H1 (cell line): ENCODE measurements around the gene SNRK. TPM values are rescaled to one million over a fixed set of nuclear protein-coding genes. Genes with fewer than 3 reads are reported as not detected.

Experiments used
- CTCF ChIA-PET: fragments of 300-600 bp; sonication (Branson Sonifier 250); formaldehyde crosslinking; loops from one replicate; lab custom pipeline; 2021; ENCODE audit not compliant: partially characterized antibody; lab: Charles Lee
- POLR2A ChIA-PET: fragments of 300-600 bp; sonication (Branson Sonifier 250); formaldehyde crosslinking; loops from one replicate; lab custom pipeline; 2021; ENCODE audit warnings: inconsistent platforms; ENCODE audit not compliant: partially characterized antibody; lab: Charles Lee
- DNase-seq, 2 experiments: peaks; one replicate each; pipeline versions ENCODE4 v3.0.0 to v3.0.0-alpha.2; 2010 to 2022; ENCODE audit warnings: low spot score in 2 of 2, low read depth in 1 of 2, mixed read lengths in 1 of 2
- FAIRE-seq: peaks from 2 replicates; lab custom pipeline; 2011; peaks lifted over from hg19 to GRCh38; lab: Jason Lieb, UNC
- H2AFZ ChIP-seq: 2 replicates; pipeline ENCODE4 v1.8.1; 2012; ENCODE audit warnings: low read length, inconsistent platforms
- H2AK5ac ChIP-seq: 2 replicates; pipeline ENCODE4 v1.6.1; 2013; ENCODE audit warnings: low read depth, low read length
- H2BK120ac ChIP-seq: replicated peaks from 2 replicates; pipeline ENCODE3; 2013; ENCODE audit warnings: low read depth, low read length, inconsistent platforms
- H2BK12ac ChIP-seq: 2 replicates; pipeline ENCODE4 v1.6.1; 2013; ENCODE audit warnings: low read depth, low read length
- H2BK15ac ChIP-seq: 2 replicates; pipeline ENCODE4 v1.6.1; 2013; ENCODE audit warnings: low read length
- H2BK20ac ChIP-seq: 2 replicates; pipeline ENCODE4 v1.6.1; 2013; ENCODE audit warnings: low read length
- H2BK5ac ChIP-seq: 2 replicates; pipeline ENCODE4 v1.6.1; 2013; ENCODE audit warnings: low read depth, low read length
- H3K14ac ChIP-seq: 2 replicates; pipeline ENCODE4 v1.6.1; 2013; ENCODE audit warnings: inconsistent platforms; ENCODE audit not compliant: insufficient read length
- H3K18ac ChIP-seq: 2 replicates; pipeline ENCODE4 v1.6.1; 2013; ENCODE audit warnings: low read length; ENCODE audit errors: extremely low read depth
- H3K23ac ChIP-seq: 2 replicates; pipeline ENCODE4 v1.6.1; 2013; ENCODE audit warnings: inconsistent platforms; ENCODE audit not compliant: insufficient read length
- H3K23me2 ChIP-seq: 2 replicates; pipeline ENCODE4 v1.6.1; 2013; ENCODE audit warnings: low read depth, low read length
- H3K27ac ChIP-seq: 2 replicates; pipeline ENCODE4 v1.6.1; 2011; ENCODE audit warnings: low read depth, low read length, inconsistent platforms
- H3K27me3 ChIP-seq, 4 experiments: replicated peaks in 1 of 4; 1 replicate in 1 of 4; 2 replicates in 3 of 4; pipeline versions ENCODE4 v1.6.1 to v1.8.1; 2011 to 2013; ENCODE audit warnings: low read length in 3 of 4, mild to moderate bottlenecking in 3 of 4, inconsistent platforms in 2 of 4, mixed read lengths in 2 of 4, moderate library complexity in 1 of 4; ENCODE audit not compliant: control insufficient read depth in 3 of 4, insufficient read depth in 3 of 4; ENCODE audit errors: extremely low read depth in 1 of 4
- H3K36me3 ChIP-seq, 4 experiments: 2 replicates each; pipeline versions ENCODE4 v1.6.1 to v1.8.1; 2011 to 2013; ENCODE audit warnings: mild to moderate bottlenecking in 4 of 4, low read length in 3 of 4, moderate library complexity in 2 of 4, control low read depth in 1 of 4, inconsistent platforms in 1 of 4; ENCODE audit not compliant: insufficient read depth in 4 of 4, control insufficient read depth in 2 of 4
- H3K4ac ChIP-seq: replicated peaks from 2 replicates; pipeline ENCODE3; 2013; ENCODE audit warnings: low read length, low read depth, mixed read lengths, inconsistent platforms; ENCODE audit not compliant: insufficient read length
- H3K4me1 ChIP-seq, 4 experiments: replicated peaks in 1 of 4; 1 replicate in 1 of 4; 2 replicates in 3 of 4; pipeline versions ENCODE4 v1.6.1 to v1.8.1; 2011 to 2013; ENCODE audit warnings: low read length in 3 of 4, inconsistent platforms in 2 of 4, mixed read lengths in 1 of 4; ENCODE audit not compliant: insufficient read depth in 4 of 4, control insufficient read depth in 3 of 4
- H3K4me2 ChIP-seq, 2 experiments: 2 replicates each; pipeline versions ENCODE4 v1.6.1 to v1.8.1; 2011 to 2013; ENCODE audit warnings: low read depth in 2 of 2, low read length in 2 of 2, control low read depth in 1 of 2, inconsistent platforms in 1 of 2, mild to moderate bottlenecking in 1 of 2; ENCODE audit not compliant: insufficient read depth in 1 of 2
- H3K4me3 ChIP-seq, 4 experiments: fragments of 200-600, 300-600 bp in 1 of 4; sonication (generic), shearing (Covaris generic), sonication (Bioruptor Twin) in 1 of 4; 2 replicates each; pipeline versions ENCODE4 v1.5.1 to v1.8.1; 2011 to 2016; ENCODE audit warnings: low read length in 4 of 4, low read depth in 3 of 4, control low read depth in 2 of 4, inconsistent platforms in 2 of 4, mild to moderate bottlenecking in 2 of 4, mixed read lengths in 1 of 4, moderate library complexity in 1 of 4; ENCODE audit not compliant: insufficient read depth in 2 of 4; ENCODE audit errors: extremely low read depth in 1 of 4
- H3K56ac ChIP-seq: replicated peaks from 2 replicates; pipeline ENCODE3; 2013; ENCODE audit warnings: low read depth, mild to moderate bottlenecking, mixed read lengths, low read length, inconsistent platforms; ENCODE audit not compliant: insufficient read length
- H3K79me1 ChIP-seq: 2 replicates; pipeline ENCODE4 v1.6.1; 2013; ENCODE audit warnings: low read depth, low read length, control low read depth
- H3K79me2 ChIP-seq, 2 experiments: 2 replicates each; pipeline versions ENCODE4 v1.6.1 to v1.8.1; 2012 to 2013; ENCODE audit warnings: low read length in 2 of 2, mild to moderate bottlenecking in 2 of 2, inconsistent platforms in 1 of 2; ENCODE audit not compliant: insufficient read depth in 2 of 2, control insufficient read depth in 1 of 2
- H3K9ac ChIP-seq, 4 experiments: replicated peaks in 1 of 4; 1 replicate in 1 of 4; 2 replicates in 3 of 4; pipeline versions ENCODE4 v1.6.1 to v1.8.1; 2011 to 2013; ENCODE audit warnings: low read depth in 3 of 4, low read length in 3 of 4, control low read depth in 2 of 4, mild to moderate bottlenecking in 2 of 4, moderate library complexity in 2 of 4, inconsistent platforms in 1 of 4; ENCODE audit errors: extremely low read depth in 1 of 4
- H3K9me3 ChIP-seq, 2 experiments: 2 replicates each; pipeline versions ENCODE4 v1.6.1 to v1.8.1; 2012 to 2013; ENCODE audit warnings: mild to moderate bottlenecking in 2 of 2, moderate library complexity in 2 of 2, control low read depth in 1 of 2, inconsistent platforms in 1 of 2, low read depth in 1 of 2, low read length in 1 of 2, mixed read lengths in 1 of 2; ENCODE audit not compliant: insufficient read depth in 2 of 2
- H4K20me1 ChIP-seq, 2 experiments: replicated peaks in 1 of 2; 2 replicates each; pipeline versions ENCODE3 to v1.8.1; 2011 to 2013; ENCODE audit warnings: inconsistent platforms in 2 of 2, low read length in 2 of 2, mild to moderate bottlenecking in 1 of 2; ENCODE audit not compliant: insufficient read depth in 2 of 2, control insufficient read depth in 1 of 2
- H4K5ac ChIP-seq: 2 replicates; pipeline ENCODE4 v1.6.1; 2013; ENCODE audit warnings: low read length, low read depth, mixed read lengths, inconsistent platforms; ENCODE audit not compliant: insufficient read length
- H4K8ac ChIP-seq: 2 replicates; pipeline ENCODE4 v1.8.0; 2013; ENCODE audit warnings: mild to moderate bottlenecking, moderate library complexity, low read length, inconsistent platforms; ENCODE audit not compliant: insufficient read depth; ENCODE audit errors: extremely low read depth
- H4K91ac ChIP-seq: replicated peaks from 2 replicates; pipeline ENCODE3; 2013; ENCODE audit warnings: low read length, mixed read lengths, inconsistent platforms; ENCODE audit not compliant: insufficient read length
- BRCA1 ChIP-seq: IDR thresholded peaks from 2 replicates; pipeline ENCODE4 v1.6.1; 2012; ENCODE audit warnings: low read depth, low read length, improper control_type of control experiment
- KDM1A ChIP-seq: fragments of 200-600, 300-600 bp; sonication (generic); IDR thresholded peaks from 2 replicates; pipeline ENCODE4 v1.7.1; 2016; ENCODE audit warnings: mild to moderate bottlenecking, low read length, borderline replicate concordance
- WGBS, 2 experiments: shearing (Covaris generic) in 1 of 2; methylation state at CpG; one replicate each; pipeline versions ENCODE4 v1.1.6 to v1.1.7; 2013 to 2015; ENCODE audit warnings: low lambda C conversion rate in 2 of 2, mixed read lengths in 2 of 2, inconsistent platforms in 1 of 2, low coverage in 1 of 2, missing lambda C conversion rate in 1 of 2; ENCODE audit not compliant: insufficient replicate concordance in 2 of 2, insufficient coverage in 1 of 2, insufficient read length in 1 of 2; ENCODE audit errors: extremely low coverage in 1 of 2, missing lambda C conversion rate in 1 of 2; 5-methylcytosine and 5-hydroxymethylcytosine counted together
- polyA plus RNA-seq, 7 experiments: library from polyadenylated mRNA; depleted of rRNA in 3 of 7; stranded (reverse) in 5 of 7; unstranded in 2 of 7; fragments of >200 nt in 5 of 7; fragments of 200-250 nt in 2 of 7; gene quantifications; 1 replicate in 5 of 7; 2 replicates in 1 of 7; 4 replicates in 1 of 7; pipeline versions ENCODE4 v1.2.1 to v1.2.3, GENCODE V29; 2011 to 2013; ENCODE audit warnings: missing spikeins in 2 of 7, mixed read lengths in 2 of 7
- total RNA-seq: library from RNA; stranded (reverse); fragmentation: NEBNext Ultra II Directional; extraction: Animal tissue kit (Norgen Biotek cat#: 25700); gene quantifications from 2 replicates; pipeline ENCODE4 v1.2.1, GENCODE V29; 2021
- TF ChIP-seq, protein P1 (sequence below): IDR thresholded peaks from 2 replicates; pipeline ENCODE4 v1.6.1; 2011; ENCODE audit warnings: low read length, improper control_type of control experiment

The SNRK gene
- total and polyA plus RNA-seq, 2 of the 8 experiments (the other 6 are each of a cell fraction or from before 2014, with no cell fraction given), result 4.4 to 11.7 TPM

DNA sequence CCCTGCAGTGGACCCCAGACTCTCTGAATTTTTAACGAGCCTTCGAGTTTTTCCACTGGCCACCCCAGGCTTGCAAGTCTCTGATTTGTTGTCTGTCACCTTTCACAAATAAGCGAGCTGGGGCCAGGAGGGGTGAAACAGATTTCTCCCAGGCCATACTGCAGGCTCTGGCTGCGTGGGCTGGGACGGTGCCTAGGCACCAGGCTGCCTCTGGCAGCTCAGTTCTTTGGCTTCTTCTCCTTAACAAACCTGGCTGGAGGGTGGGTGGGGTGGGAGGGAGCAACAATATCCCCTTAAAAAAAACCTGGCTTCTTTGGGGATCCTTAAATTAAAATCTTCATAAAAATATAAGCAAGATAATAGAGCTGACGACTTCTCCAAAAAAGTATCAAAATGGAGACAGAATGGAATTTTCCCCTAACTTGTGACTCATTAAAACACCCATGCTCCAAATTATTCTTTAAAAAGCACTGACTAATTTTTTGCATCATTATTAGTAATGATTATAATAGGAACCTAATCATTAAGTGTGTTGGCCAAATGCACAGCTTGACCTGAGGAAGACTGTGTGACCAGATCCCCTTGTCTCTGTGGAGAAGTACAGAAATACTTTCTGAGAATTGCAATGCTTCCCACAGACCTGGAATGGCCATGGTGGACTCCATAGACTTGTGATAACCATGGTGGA is 84.1 kb downstream of the SNRK start:
- peaks cover 0 to 5% of the 10 kb centered on the region in 2 experiments for H4K20me1 ChIP-seq
- H3K79me1 ChIP-seq, result peaks cover 3% of the 10 kb centered on the region; the same call in 1 of the 2 replicates
- H3K56ac ChIP-seq, result no peak overlapping the region
- no peak overlapping the region for H2BK12ac ChIP-seq
- H3K4me2 ChIP-seq, result no peak overlapping the region
- no peak overlapping the region for H2BK15ac ChIP-seq
- no peak overlapping the region for H4K8ac ChIP-seq
- no peaks in the 10 kb centered on the region for H3K79me2 ChIP-seq
- H3K4me1 ChIP-seq, result peaks cover 0 to 17% (median 5%) of the 10 kb centered on the region in 4 experiments; a peak in 6 of 7 replicates
- no peak overlapping the region for H4K5ac ChIP-seq
- no peak overlapping the region for H2BK20ac ChIP-seq
- H3K27ac ChIP-seq, result no peak overlapping the region
- no peak overlapping the region for H3K4me3 ChIP-seq
- no peak overlapping the region for H3K9ac ChIP-seq
- peaks cover 0 to 4% (median 0%) of the 10 kb centered on the region in 4 experiments; a peak in 2 of 8 replicates for H3K36me3 ChIP-seq
- no peak overlapping the region for H3K18ac ChIP-seq
- H3K4ac ChIP-seq, result no peak overlapping the region
- DNase-seq (no peak), FAIRE-seq (no peak)
- no peaks in the 10 kb centered on the region for H3K9me3 ChIP-seq
- no peak overlapping the region for H2AFZ ChIP-seq
- no peaks in the 10 kb centered on the region for H3K27me3 ChIP-seq
- 88% methylated on average over 5 of the region's 6 CpGs; no CpG with 5 or more reads in 1 of the 2 experiments for WGBS, 2 experiments
- no peak overlapping the region for H2AK5ac ChIP-seq
- CTCF ChIA-PET, result interaction anchor here (1.2 kb wide), 1 partner anchor 140 kb away, joined by 3 read pairs; no protein-coding TSS in a partner anchor
- POLR2A ChIA-PET, result no interaction called here
- no peak overlapping the region for H3K14ac ChIP-seq
- TF ChIP-seq, protein P1, sequence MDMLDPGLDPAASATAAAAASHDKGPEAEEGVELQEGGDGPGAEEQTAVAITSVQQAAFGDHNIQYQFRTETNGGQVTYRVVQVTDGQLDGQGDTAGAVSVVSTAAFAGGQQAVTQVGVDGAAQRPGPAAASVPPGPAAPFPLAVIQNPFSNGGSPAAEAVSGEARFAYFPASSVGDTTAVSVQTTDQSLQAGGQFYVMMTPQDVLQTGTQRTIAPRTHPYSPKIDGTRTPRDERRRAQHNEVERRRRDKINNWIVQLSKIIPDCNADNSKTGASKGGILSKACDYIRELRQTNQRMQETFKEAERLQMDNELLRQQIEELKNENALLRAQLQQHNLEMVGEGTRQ, result no peak
- no peak for TF ChIP-seq KDM1A
- TF ChIP-seq BRCA1, result no peak
- no peak overlapping the region for H2BK120ac ChIP-seq
- H3K23ac ChIP-seq, result no peak overlapping the region
- H4K91ac ChIP-seq, result no peak overlapping the region
- H2BK5ac ChIP-seq, result no peak overlapping the region
- no peaks in the 10 kb centered on the region for H3K23me2 ChIP-seq
